NAMALWA (cell line): Measurements from ENCODE around the gene SPATA31A7.
"Not testable (repeated sequence)": the region's sequence is repeated elsewhere in the genome, so short reads cannot be mapped to it uniquely, and the experiment has no call there.

Experiments
- DNase-seq: peaks from one replicate; pipeline ENCODE4 v3.0.0-alpha.2; 2015; ENCODE audit warnings: low spot score

SPATA31A7 gene

DNA sequence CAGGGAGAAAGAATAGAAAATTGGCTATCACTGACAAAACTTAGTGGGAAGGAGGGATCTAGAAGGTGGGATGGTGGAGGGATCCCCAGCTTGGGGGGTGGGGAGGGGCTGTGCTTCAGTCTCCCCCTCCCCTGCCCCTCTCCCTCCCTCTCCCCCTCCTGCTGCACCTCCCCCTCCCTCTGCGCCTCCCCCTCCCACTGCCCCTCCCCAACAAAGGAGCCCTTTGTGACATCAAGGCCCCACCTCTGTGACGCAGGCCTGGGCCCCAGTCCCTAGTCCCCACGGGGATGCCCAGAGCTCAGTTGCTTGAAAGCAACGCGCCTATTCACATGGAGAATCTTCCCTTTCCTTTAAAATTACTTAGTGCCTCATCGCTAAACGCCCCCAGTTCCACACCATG is at the start of gene SPATA31A7:
SPATA31A7 (plus strand) TSS at position 301 of the 400 bp plus-strand sequence; CDS start at position 330, 29 bp downstream.
- DNase-seq, result not testable (repeated sequence)

DNA sequence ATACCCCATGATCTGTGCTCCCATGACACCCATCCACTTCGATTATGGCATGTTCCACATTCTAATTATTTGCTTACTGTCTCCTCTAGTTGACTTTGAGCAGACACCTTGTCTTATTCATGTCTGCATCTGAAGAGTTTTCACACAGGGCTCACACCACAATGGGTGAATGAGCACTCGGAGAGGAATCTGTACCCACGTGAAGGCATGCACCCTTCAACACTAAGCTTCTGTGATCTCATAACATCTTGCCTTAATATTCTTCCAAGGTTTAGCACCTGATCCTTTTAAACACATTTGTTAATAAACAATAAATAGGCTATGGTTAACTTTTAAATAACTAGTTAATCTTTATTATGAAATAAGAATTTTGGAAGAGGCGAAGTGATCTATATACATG is 36.6 kb downstream of the SPATA31A7 start:
- DNase-seq, result not testable (repeated sequence)
